H7 (cell line): ENCODE measurements around the gene DNAJA1. TPM values are rescaled to one million over a fixed set of nuclear protein-coding genes. Genes with fewer than 3 reads are reported as not detected.

Experiments
- DNase-seq: peaks from one replicate; pipeline ENCODE4 v3.0.0; 2012
- H3K27me3 ChIP-seq: 2 replicates; pipeline ENCODE4 v1.6.0; 2011; ENCODE audit warnings: mild to moderate bottlenecking, low read length; ENCODE audit not compliant: control insufficient read depth, insufficient read depth
- H3K36me3 ChIP-seq: replicated peaks from 2 replicates; pipeline ENCODE4 v1.5.1; 2011; ENCODE audit warnings: low read length; ENCODE audit not compliant: control insufficient read depth, insufficient read depth
- H3K4me3 ChIP-seq: 2 replicates; pipeline ENCODE4 v1.5.1; 2011; ENCODE audit warnings: low read depth, mild to moderate bottlenecking, control low read depth, low read length, moderate library complexity; ENCODE audit not compliant: insufficient read depth
- total RNA-seq: library from RNA; depleted of rRNA; stranded (reverse); fragments of >200 nt; shearing (Covaris generic); gene quantifications from 2 replicates; pipeline ENCODE4 v1.2.3, GENCODE V29; 2014

The DNAJA1 gene
- total RNA-seq, 1 experiment from 2014 or later: 52.4 TPM

- H3K4me3 ChIP-seq: no peak overlapping the region
- no peaks in the 10 kb centered on the region for H3K27me3 ChIP-seq
- DNase-seq: peak; percentile 41
Observed at GRCh38 chr9:33019797-33020196, 5.3 kb upstream of the DNAJA1 start.

DNA sequence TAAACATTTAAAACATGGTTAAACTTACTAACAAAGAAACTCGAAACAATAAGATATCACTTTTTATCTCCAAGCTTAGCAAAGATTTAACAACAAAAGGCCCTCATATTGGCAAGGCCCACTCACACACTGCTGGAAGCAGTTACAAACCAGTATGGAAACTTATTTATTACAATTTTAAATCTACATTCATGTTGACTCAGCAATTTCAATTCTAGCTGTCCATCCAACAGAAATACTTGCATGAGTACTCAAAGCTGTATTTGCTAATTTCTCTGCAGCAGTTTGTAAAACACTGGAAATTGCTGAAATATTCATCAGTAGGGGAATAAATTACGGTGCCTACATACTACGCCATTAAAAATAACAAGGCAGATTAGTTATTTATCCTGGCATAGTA, 2.8 kb upstream of the DNAJA1 start:
- peaks cover 3% of the 10 kb centered on the region for H3K36me3 ChIP-seq
- H3K4me3 ChIP-seq: no peak overlapping the region
- no peaks in the 10 kb centered on the region for H3K27me3 ChIP-seq
- no peak for DNase-seq

More at GRCh38 chr9:33019797-33020196, 5.3 kb upstream of the DNAJA1 start:
- H3K36me3 ChIP-seq: 0 out of 2 replicates have a peak, but pooled peaks cover 1% of the 10 kb centered on the region

DNA sequence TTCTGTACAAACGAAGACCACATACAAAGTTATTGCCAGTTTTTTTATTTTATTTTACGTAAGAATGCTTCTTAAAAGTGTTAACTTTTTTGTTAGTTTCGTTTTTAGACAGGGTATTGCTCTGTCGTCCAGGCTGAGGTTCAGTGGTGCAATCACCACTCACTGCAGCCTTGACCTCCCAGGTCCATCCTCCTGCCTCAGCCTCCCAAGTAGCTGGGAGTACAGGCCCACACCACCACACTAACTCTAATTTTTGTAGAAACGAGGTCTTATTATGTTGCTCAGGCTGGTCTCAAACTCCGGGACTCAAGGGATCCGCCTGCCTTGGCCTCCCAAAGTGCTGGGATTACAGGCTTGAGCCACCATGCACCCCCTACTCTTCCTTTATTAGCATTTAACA, 2.3 kb upstream of the DNAJA1 start:
- no peaks in the 10 kb centered on the region for H3K27me3 ChIP-seq
- no peak for DNase-seq
- H3K36me3 ChIP-seq: peaks cover 3% of the 10 kb centered on the region
- H3K4me3 ChIP-seq: no peak overlapping the region

DNA sequence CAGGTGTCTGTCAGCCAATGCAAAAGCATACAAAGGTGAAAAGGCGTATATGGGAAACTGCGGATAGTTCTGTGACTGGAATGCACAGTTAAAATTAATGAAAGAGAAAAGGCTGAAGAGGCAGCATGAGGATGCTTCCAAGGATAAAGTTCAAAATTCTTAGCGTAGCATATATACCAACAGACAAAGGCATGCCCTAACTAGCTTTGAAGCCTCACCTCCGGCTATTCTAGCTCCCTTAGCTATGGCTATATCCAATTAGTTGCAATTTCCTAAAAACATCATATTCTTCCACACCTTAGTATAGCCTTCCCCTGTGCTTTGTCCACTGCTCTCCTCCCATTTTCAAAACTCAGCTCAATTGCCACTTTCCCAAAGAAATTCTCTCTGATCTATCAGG, 1.4 kb upstream of the DNAJA1 start:
- peaks cover 4% of the 10 kb centered on the region for H3K36me3 ChIP-seq
- no peaks in the 10 kb centered on the region for H3K27me3 ChIP-seq
- no peak for DNase-seq
- no peak overlapping the region for H3K4me3 ChIP-seq

- peaks cover 4% of the 10 kb centered on the region for H3K36me3 ChIP-seq
- H3K4me3 ChIP-seq: peak overlapping the region; percentile 100
- DNase-seq: no peak
- H3K27me3 ChIP-seq: no peaks in the 10 kb centered on the region
Observed at GRCh38 chr9:33024126-33024965, 727 bp upstream of the DNAJA1 start.

GRCh38 chr9:33025572-33026342, 684 bp downstream of the DNAJA1 start:
- H3K4me3 ChIP-seq: peak overlapping the region; percentile 100
- H3K27me3 ChIP-seq: no peaks in the 10 kb centered on the region
- H3K36me3 ChIP-seq: peaks cover 9% of the 10 kb centered on the region
- DNase-seq: peak; percentile 96

DNA sequence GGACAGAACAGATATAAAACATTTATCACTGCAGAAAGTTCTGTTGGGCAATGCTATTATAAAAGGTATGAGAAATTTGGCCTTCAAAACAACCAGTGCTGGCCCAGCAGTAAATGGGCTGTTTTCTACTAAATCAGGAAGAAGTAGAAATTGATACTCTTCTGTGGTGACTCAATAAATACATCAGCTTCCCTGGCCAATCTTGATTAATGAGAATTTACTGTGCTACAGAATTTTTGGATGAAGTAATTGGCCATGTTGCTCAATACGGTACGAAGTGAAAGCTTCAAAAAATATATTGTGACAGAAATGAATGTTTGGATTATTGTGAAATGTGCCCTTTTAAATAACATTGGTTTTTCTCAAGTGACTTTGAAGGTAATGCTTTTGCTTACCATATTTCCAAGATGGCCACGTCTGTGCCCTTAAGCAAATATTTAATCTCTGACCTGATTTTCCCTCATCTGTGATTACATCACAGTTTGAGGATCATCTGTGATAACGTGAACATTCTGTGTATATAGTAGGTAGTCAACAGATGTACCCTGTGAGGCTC, 4.2 kb downstream of the DNAJA1 start:
- Histone ChIP-seq H3K27me3 (no peaks in the 10 kb centered on the region), H3K4me3 (no peak overlapping the region), H3K36me3 (peaks cover 17% of the 10 kb centered on the region)
- no peak for DNase-seq

- Histone ChIP-seq H3K27me3 (no peaks in the 10 kb centered on the region), H3K36me3 (peaks cover 25% of the 10 kb centered on the region), H3K4me3 (no peak overlapping the region)
- DNase-seq: no peak
Observed at GRCh38 chr9:33030285-33030684, 5.2 kb downstream of the DNAJA1 start.

GRCh38 chr9:33032292-33032691, 7.2 kb downstream of the DNAJA1 start:
- Histone ChIP-seq H3K36me3 (peaks cover 35% of the 10 kb centered on the region), H3K4me3 (no peak overlapping the region), H3K27me3 (no peaks in the 10 kb centered on the region)
- DNase-seq: no peak

DNA sequence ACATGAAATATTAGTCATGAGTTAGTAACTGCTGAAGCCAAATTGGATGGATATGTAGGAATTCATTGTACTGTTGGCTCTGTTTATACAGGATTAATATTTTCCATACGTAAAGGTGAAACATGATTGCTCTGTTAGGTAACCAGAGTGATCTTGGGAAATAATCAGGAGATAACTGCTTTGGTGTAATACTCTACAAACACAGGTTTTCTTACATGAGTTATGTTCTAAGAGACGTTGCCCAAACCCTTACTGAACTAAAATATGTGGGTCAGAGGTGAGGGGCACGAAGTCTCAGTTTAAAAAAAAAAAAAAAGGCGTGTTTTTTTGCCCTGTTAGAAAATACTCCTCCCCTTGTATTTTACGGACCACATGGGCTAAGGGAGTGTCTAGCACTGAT, 7.8 kb downstream of the DNAJA1 start:
- Histone ChIP-seq H3K36me3 (peaks cover 35% of the 10 kb centered on the region), H3K27me3 (no peaks in the 10 kb centered on the region), H3K4me3 (no peak overlapping the region)
- no peak for DNase-seq

DNA sequence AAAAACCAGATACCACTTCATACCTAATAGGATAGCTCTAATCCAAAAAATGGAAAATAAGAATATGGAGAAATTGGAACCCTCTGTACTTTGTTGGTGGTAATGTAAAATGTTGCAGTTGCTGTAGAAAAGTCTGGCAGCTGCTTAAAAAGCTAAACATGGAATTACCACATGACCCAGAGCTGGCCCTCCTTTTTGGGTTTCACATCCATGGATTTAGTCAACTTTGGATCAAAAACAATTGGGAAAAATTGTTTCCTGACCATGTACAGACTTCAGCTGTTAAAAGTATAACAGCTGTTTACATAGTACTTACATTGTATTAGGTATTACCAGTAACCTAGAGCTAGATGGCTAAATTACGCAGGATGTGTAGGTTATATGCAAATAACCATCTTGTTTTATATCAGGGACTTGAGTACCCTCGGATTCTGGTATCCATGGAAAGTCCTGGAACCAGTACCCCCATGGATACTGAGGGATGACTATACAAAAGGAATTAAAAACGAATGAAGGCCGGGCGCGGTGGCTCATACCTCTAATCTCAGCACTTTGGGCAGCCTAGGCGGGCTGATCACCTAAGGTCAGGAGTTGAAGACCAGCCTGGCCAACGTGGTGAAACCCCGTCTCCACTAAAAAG, 15.8 kb downstream of the DNAJA1 start:
- Histone ChIP-seq H3K4me3 (no peak overlapping the region), H3K36me3 (peaks cover 20% of the 10 kb centered on the region), H3K27me3 (no peaks in the 10 kb centered on the region)
- DNase-seq: no peak

DNA sequence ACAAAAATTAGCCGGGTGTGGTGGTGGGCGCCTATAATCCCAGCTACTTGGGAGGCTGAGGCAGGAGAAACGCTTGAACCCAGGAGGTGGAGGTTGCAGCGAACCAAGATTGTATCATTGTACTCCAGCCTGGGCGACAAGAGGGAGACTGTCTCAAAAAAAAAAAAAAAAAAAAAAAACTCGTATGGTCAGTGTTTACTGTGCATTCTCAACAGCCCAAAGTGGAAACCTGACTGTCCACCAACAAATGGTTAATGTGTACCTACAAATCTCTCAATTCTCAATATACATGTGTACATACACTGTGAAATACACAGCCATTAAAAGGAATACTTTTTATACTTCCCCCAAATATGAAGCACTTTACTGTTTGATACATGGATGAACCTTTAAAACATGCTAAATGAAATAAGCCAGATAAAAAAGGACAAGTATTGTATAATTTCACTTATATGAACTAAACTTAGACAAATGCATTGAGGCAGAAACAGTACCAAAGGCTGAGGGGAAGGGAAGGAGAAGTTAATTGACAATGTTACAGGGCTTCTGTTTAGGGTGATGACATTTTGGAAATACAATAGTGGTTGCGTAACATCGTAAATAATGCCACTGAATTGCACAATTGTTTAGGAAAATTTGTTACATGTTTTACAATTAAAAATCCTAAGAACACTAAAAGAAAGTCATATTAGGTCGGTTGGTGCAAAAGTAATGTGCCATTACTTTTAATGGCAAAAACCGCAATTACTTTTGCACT, 16.5 kb downstream of the DNAJA1 start:
- no peaks in the 10 kb centered on the region for H3K27me3 ChIP-seq
- H3K36me3 ChIP-seq: peaks cover 13% of the 10 kb centered on the region
- H3K4me3 ChIP-seq: no peak overlapping the region
- no peak for DNase-seq

DNA sequence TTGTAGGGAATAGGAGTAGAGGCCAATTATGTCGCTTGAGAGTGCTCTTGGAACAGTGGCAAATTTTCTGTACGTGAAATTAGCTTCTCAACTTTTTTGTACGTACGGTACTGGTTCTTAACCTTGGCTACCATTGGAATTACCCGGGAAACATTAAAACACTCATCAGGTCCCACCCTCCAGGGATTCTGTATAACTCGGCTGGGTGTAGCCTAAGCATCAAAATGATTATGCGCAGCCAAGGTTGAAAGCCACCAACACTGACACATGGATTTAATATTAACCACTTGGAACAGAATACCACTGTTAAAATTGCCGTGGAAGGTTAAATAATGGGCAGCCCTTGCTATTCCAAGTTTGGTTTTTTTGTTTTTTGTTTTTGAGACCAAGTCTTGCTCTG, 17.4 kb downstream of the DNAJA1 start:
- no peak overlapping the region for H3K4me3 ChIP-seq
- H3K36me3 ChIP-seq: peaks cover 10% of the 10 kb centered on the region
- H3K27me3 ChIP-seq: no peaks in the 10 kb centered on the region
- no peak for DNase-seq

DNA sequence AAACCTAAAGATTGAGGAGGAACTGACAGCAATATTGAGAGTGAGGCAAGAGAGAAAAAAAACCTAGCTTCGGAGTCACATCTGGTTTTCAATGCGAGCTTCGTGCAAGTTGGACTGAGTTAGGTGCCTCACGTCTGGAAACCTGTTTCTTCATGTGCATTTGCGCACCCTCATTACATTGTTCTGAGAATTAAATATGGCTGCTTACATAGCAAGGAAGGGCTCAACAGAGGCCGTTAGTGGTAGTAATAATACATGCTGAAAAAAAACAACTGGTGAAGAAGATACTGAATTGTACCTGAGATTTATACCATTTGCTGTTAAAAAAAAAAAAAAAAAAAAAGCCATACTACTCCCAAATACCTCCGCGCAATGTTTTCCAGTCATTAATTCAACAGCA, 18.6 kb downstream of the DNAJA1 start:
- H3K27me3 ChIP-seq: no peaks in the 10 kb centered on the region
- H3K36me3 ChIP-seq: peaks cover 8% of the 10 kb centered on the region
- peak overlapping the region; percentile 56 for H3K4me3 ChIP-seq
- no peak for DNase-seq
